ENCODE results near the gene NTM. TPM values are rescaled to one million over a fixed set of nuclear protein-coding genes. Genes with fewer than 3 reads are reported as not detected.

Gene NTM
- total RNA-seq, 1 experiment from 2014 or later = 0.73 TPM

DNA sequence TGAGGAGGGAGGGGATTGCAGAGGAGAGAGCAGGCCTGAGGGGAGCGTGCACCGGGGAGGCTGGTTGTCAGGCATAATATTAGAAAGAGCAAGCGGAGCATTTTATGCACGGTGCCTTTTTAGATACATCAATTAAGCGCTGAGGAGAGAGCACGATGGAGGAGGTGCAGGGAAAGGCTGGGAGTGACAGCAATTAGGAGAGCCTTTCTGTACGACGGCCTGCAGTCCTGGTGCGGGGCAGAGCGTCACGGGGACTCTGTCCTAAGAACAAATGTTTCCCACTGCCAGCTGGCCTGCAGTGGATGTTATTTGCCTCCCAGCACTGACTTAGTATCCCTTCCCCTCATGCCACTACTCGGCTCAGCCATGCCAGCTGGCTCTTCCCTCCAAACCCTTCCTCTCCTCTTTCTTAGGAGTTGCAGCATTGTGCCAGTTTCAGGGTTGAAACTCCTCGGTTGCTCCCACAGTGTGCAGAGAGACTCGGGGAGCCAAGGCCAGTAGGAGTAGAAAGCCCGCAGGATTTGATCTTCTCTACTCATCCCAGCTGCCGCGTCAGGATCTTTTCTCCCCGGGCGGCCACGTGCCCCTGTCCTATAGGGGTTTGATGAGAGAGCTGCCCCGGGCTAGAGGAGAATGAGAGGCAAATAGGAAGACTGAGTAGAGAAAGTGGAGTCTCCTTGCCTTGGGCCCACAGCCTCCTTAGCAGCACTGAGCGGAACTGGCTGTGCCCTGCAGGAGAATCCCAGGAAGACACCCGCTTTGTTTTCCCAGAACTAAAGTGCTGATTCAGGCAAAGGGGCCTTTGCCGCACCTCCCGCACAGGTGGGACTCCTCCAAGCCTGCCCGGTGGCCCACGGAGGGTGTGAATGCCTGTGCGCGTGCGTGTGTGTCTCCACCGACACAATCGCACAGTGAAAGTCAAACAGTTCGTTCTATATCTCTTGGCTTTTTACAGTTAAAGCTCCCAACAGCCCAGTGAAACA lies 875.3 kb downstream of the NTM start:
- POLR2A ChIA-PET = no interaction called here
- no peaks in the 10 kb centered on the region for H3K36me3 Mint-ChIP-seq (ENCODE audit: insufficient read depth, unreplicated experiment)
- H3K27ac Mint-ChIP-seq (ENCODE audit: unreplicated experiment) = no peak overlapping the region
- no peaks in the 10 kb centered on the region for H3K27me3 ChIP-seq (replicated peaks; ENCODE audit: control insufficient read depth, insufficient read depth, low read length)
- CTCF ChIA-PET = no interaction called here
- DNase-seq = no peak
- no peaks in the 10 kb centered on the region for H3K36me3 ChIP-seq (ENCODE audit: control insufficient read depth, insufficient read depth, low read length)
- intact Hi-C loops (cut with micrococcal nuclease; ENCODE audit: unreplicated experiment) = no loop called here
- H3K4me3 Mint-ChIP-seq (ENCODE audit: unreplicated experiment) = no peak overlapping the region
- H3K9me3 ChIP-seq = no peaks in the 10 kb centered on the region
- no TSS peak for BruUV-seq (replicated peaks)
- no peaks in the 10 kb centered on the region for H3K4me1 ChIP-seq
- H3K4me3 ChIP-seq (ENCODE audit: low read depth, low read length) = no peak overlapping the region
- H3K27me3 Mint-ChIP-seq (ENCODE audit: insufficient read depth, unreplicated experiment) = peaks cover 25% of the 10 kb centered on the region
- H3K4me1 Mint-ChIP-seq (ENCODE audit: low read depth, unreplicated experiment) = no peaks in the 10 kb centered on the region
- H3K9me3 Mint-ChIP-seq (ENCODE audit: unreplicated experiment) = peaks cover 6% of the 10 kb centered on the region
- TF ChIP-seq, protein P1, sequence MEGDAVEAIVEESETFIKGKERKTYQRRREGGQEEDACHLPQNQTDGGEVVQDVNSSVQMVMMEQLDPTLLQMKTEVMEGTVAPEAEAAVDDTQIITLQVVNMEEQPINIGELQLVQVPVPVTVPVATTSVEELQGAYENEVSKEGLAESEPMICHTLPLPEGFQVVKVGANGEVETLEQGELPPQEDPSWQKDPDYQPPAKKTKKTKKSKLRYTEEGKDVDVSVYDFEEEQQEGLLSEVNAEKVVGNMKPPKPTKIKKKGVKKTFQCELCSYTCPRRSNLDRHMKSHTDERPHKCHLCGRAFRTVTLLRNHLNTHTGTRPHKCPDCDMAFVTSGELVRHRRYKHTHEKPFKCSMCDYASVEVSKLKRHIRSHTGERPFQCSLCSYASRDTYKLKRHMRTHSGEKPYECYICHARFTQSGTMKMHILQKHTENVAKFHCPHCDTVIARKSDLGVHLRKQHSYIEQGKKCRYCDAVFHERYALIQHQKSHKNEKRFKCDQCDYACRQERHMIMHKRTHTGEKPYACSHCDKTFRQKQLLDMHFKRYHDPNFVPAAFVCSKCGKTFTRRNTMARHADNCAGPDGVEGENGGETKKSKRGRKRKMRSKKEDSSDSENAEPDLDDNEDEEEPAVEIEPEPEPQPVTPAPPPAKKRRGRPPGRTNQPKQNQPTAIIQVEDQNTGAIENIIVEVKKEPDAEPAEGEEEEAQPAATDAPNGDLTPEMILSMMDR (IDR thresholded peaks at IDR 0.05; ENCODE audit: insufficient read depth in 1 of 2, low read depth in 1 of 2, low read length in 1 of 2, severe bottlenecking in 1 of 2, unreplicated experiment in 1 of 2) = no peak

DNA sequence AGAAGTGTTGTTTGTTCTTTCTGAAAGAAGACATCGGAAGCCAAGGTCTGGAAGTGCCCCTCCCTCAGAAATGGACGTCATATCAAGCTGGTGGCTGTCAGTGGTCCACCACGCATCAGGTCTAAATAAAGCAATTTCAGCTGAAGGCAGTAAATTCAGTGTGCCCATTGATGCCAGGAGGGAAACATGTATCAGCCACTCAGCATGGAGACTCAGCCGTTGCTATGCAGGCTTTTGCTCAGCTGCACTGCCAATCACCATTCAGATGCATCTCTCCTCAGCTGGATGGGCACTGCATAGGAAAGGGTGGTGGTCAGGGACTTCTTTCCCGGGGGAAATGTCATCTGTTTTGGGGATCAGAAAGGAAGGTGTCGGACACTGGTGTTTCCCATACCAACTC lies 878.2 kb downstream of the NTM start:
- Mint-ChIP-seq H3K9me3 (ENCODE audit: unreplicated experiment) (peaks cover 6% of the 10 kb centered on the region), H3K27me3 (ENCODE audit: insufficient read depth, unreplicated experiment) (peaks cover 16% of the 10 kb centered on the region), H3K36me3 (ENCODE audit: insufficient read depth, unreplicated experiment) (no peaks in the 10 kb centered on the region), H3K4me3 (ENCODE audit: unreplicated experiment) (no peak overlapping the region), H3K4me1 (ENCODE audit: low read depth, unreplicated experiment) (no peaks in the 10 kb centered on the region), H3K27ac (ENCODE audit: unreplicated experiment) (no peak overlapping the region)
- no peaks in the 10 kb centered on the region for H3K4me1 ChIP-seq
- CTCF ChIA-PET = no interaction called here
- TF ChIP-seq, protein P1 (IDR thresholded peaks at IDR 0.05; ENCODE audit: insufficient read depth in 1 of 2, low read depth in 1 of 2, low read length in 1 of 2, severe bottlenecking in 1 of 2, unreplicated experiment in 1 of 2) = no peak
- POLR2A ChIA-PET = no interaction called here
- H3K27me3 ChIP-seq (replicated peaks; ENCODE audit: control insufficient read depth, insufficient read depth, low read length) = no peaks in the 10 kb centered on the region
- no peak for DNase-seq
- BruUV-seq (replicated peaks) = no TSS peak
- no peaks in the 10 kb centered on the region for H3K9me3 ChIP-seq
- H3K36me3 ChIP-seq (ENCODE audit: control insufficient read depth, insufficient read depth, low read length) = no peaks in the 10 kb centered on the region
- intact Hi-C loops (cut with micrococcal nuclease; ENCODE audit: unreplicated experiment) = no loop called here
- H3K4me3 ChIP-seq (ENCODE audit: low read depth, low read length) = no peak overlapping the region

DNA sequence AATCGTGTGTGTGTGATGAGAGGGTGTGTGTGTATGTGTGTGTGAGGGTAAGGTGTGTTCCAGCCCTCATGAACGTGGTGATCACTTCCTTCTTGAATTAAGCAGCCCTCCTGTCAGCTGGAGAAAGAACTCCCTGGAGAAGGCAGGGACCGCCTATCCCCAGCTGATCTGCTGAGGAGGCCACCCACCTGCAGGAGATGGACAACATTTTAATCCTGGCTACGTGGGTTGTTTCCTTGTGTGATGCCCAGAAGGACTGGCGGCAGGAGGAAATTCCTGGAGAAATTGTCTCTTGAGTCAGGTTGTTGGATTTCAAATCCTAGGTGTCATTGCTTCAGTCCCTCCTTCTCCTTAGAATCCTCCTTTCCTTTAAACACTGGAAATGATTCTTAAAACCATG lies 878.8 kb downstream of the NTM start:
- Mint-ChIP-seq H3K4me1 (ENCODE audit: low read depth, unreplicated experiment) (no peaks in the 10 kb centered on the region), H3K27me3 (ENCODE audit: insufficient read depth, unreplicated experiment) (peaks cover 16% of the 10 kb centered on the region), H3K27ac (ENCODE audit: unreplicated experiment) (no peak overlapping the region), H3K4me3 (ENCODE audit: unreplicated experiment) (no peak overlapping the region), H3K9me3 (ENCODE audit: unreplicated experiment) (peaks cover 6% of the 10 kb centered on the region), H3K36me3 (ENCODE audit: insufficient read depth, unreplicated experiment) (no peaks in the 10 kb centered on the region)
- intact Hi-C loops (cut with micrococcal nuclease; ENCODE audit: unreplicated experiment) = no loop called here
- no TSS peak for BruUV-seq (replicated peaks)
- no peaks in the 10 kb centered on the region for H3K36me3 ChIP-seq (ENCODE audit: control insufficient read depth, insufficient read depth, low read length)
- no peaks in the 10 kb centered on the region for H3K27me3 ChIP-seq (replicated peaks; ENCODE audit: control insufficient read depth, insufficient read depth, low read length)
- no peak overlapping the region for H3K4me3 ChIP-seq (ENCODE audit: low read depth, low read length)
- H3K4me1 ChIP-seq = no peaks in the 10 kb centered on the region
- no peak for DNase-seq
- POLR2A ChIA-PET = no interaction called here
- H3K9me3 ChIP-seq = no peaks in the 10 kb centered on the region
- CTCF ChIA-PET = no interaction called here
- TF ChIP-seq, protein P1 (IDR thresholded peaks at IDR 0.05; ENCODE audit: insufficient read depth in 1 of 2, low read depth in 1 of 2, low read length in 1 of 2, severe bottlenecking in 1 of 2, unreplicated experiment in 1 of 2) = no peak

Data from Caco-2 (cell line).